ENCODE results near the gene TPO.

The TPO gene

GRCh38 chr2:1462994-1463393, 49.7 kb downstream of the TPO start:
- Mint-ChIP-seq H3K9me3 (peaks cover 0 to 3% of the 10 kb centered on the region in 2 donors), H3K4me1 (ENCODE audit: low read depth in 2 of 2) (no peaks in the 10 kb centered on the region), H3K4me3 (no peak overlapping the region), H3K36me3 (ENCODE audit: insufficient read depth) (no peaks in the 10 kb centered on the region), H3K27me3 (peaks cover 6 to 10% of the 10 kb centered on the region in 2 donors), H3K27ac (no peak overlapping the region)
- no peak for DNase-seq
- ATAC-seq (replicated peaks) = no peak

GRCh38 chr2:1472350-1472749, 59.1 kb downstream of the TPO start:
- Mint-ChIP-seq H3K36me3 (ENCODE audit: insufficient read depth) (no peaks in the 10 kb centered on the region), H3K4me1 (ENCODE audit: low read depth in 2 of 2) (no peaks in the 10 kb centered on the region), H3K27ac (no peak overlapping the region), H3K27me3 (no peaks in the 10 kb centered on the region), H3K9me3 (peaks cover 5 to 23% of the 10 kb centered on the region in 2 donors), H3K4me3 (no peak overlapping the region)
- ATAC-seq (replicated peaks) (no peak), DNase-seq (no peak)

GRCh38 chr2:1476617-1477195, 63.4 kb downstream of the TPO start:
- ATAC-seq (replicated peaks) (no peak), DNase-seq (no peak)
- Mint-ChIP-seq H3K27ac (no peak overlapping the region), H3K4me3 (no peak overlapping the region), H3K36me3 (ENCODE audit: insufficient read depth) (no peaks in the 10 kb centered on the region), H3K27me3 (peaks cover 0 to 11% of the 10 kb centered on the region in 2 donors), H3K4me1 (ENCODE audit: low read depth in 2 of 2) (no peaks in the 10 kb centered on the region), H3K9me3 (peaks cover 2 to 7% of the 10 kb centered on the region in 2 donors)

- H3K4me3 Mint-ChIP-seq = no peak overlapping the region
- no peaks in the 10 kb centered on the region for H3K9me3 Mint-ChIP-seq
- DNase-seq = no peak
These were observed 64.2 kb downstream of the TPO start for GRCh38 chr2:1477196-1478040.

GRCh38 chr2:1478311-1479305, 65.3 kb downstream of the TPO start:
- H3K9me3 Mint-ChIP-seq = no peaks in the 10 kb centered on the region
- no peak overlapping the region for H3K27ac Mint-ChIP-seq
- DNase-seq (no peak), ATAC-seq (replicated peaks) (no peak)
- H3K36me3 Mint-ChIP-seq (ENCODE audit: insufficient read depth) = no peaks in the 10 kb centered on the region
- H3K4me3 Mint-ChIP-seq = no peak overlapping the region
- H3K27me3 Mint-ChIP-seq = peaks cover 0 to 15% of the 10 kb centered on the region in 2 donors
- H3K4me1 Mint-ChIP-seq (ENCODE audit: low read depth in 2 of 2) = no peaks in the 10 kb centered on the region

More at GRCh38 chr2:1477196-1478040, 64.2 kb downstream of the TPO start:
- no peak overlapping the region for H3K27ac Mint-ChIP-seq
- H3K27me3 Mint-ChIP-seq = peaks cover 0 to 15% of the 10 kb centered on the region in 2 donors
- ATAC-seq (replicated peaks) = no peak
- H3K4me1 Mint-ChIP-seq (ENCODE audit: low read depth in 2 of 2) = no peaks in the 10 kb centered on the region
- H3K36me3 Mint-ChIP-seq (ENCODE audit: insufficient read depth) = no peaks in the 10 kb centered on the region

GRCh38 chr2:1479346-1479745, 66.1 kb downstream of the TPO start:
- Mint-ChIP-seq H3K27ac (no peak overlapping the region), H3K36me3 (ENCODE audit: insufficient read depth) (no peaks in the 10 kb centered on the region), H3K9me3 (no peaks in the 10 kb centered on the region), H3K4me1 (ENCODE audit: low read depth in 2 of 2) (no peaks in the 10 kb centered on the region), H3K27me3 (peaks cover 0 to 15% of the 10 kb centered on the region in 2 donors), H3K4me3 (no peak overlapping the region)
- DNase-seq = no peak
- no peak for ATAC-seq (replicated peaks)

- ATAC-seq (replicated peaks) (no peak), DNase-seq (no peak)
- Mint-ChIP-seq H3K4me3 (no peak overlapping the region), H3K27ac (no peak overlapping the region), H3K36me3 (ENCODE audit: insufficient read depth) (no peaks in the 10 kb centered on the region), H3K27me3 (peaks cover 0 to 15% of the 10 kb centered on the region in 2 donors), H3K4me1 (ENCODE audit: low read depth in 2 of 2) (no peaks in the 10 kb centered on the region), H3K9me3 (no peaks in the 10 kb centered on the region)
These were observed 67.4 kb downstream of the TPO start for GRCh38 chr2:1480671-1481076.

- Mint-ChIP-seq H3K9me3 (no peaks in the 10 kb centered on the region), H3K36me3 (ENCODE audit: insufficient read depth) (no peaks in the 10 kb centered on the region)
These were observed 68.4 kb downstream of the TPO start for GRCh38 chr2:1481406-1482252.

GRCh38 chr2:1482253-1482675, 69.0 kb downstream of the TPO start:
- H3K27me3 Mint-ChIP-seq = peaks cover 0 to 15% of the 10 kb centered on the region in 2 donors
- ATAC-seq (replicated peaks) = no peak
- H3K27ac Mint-ChIP-seq = no peak overlapping the region
- H3K9me3 Mint-ChIP-seq = no peaks in the 10 kb centered on the region
- no peaks in the 10 kb centered on the region for H3K4me1 Mint-ChIP-seq (ENCODE audit: low read depth in 2 of 2)
- DNase-seq = no peak
- H3K4me3 Mint-ChIP-seq = no peak overlapping the region
- no peaks in the 10 kb centered on the region for H3K36me3 Mint-ChIP-seq (ENCODE audit: insufficient read depth)

More at GRCh38 chr2:1481406-1482252, 68.4 kb downstream of the TPO start:
- Mint-ChIP-seq H3K27me3 (peaks cover 0 to 15% of the 10 kb centered on the region in 2 donors), H3K4me3 (no peak overlapping the region), H3K27ac (no peak overlapping the region), H3K4me1 (ENCODE audit: low read depth in 2 of 2) (no peaks in the 10 kb centered on the region)
- no peak for ATAC-seq (replicated peaks)
- DNase-seq = no peak

GRCh38 chr2:1482981-1483380, 69.7 kb downstream of the TPO start:
- H3K27me3 Mint-ChIP-seq = peaks cover 0 to 15% of the 10 kb centered on the region in 2 donors
- no peak overlapping the region for H3K27ac Mint-ChIP-seq
- H3K36me3 Mint-ChIP-seq (ENCODE audit: insufficient read depth) = no peaks in the 10 kb centered on the region
- H3K4me1 Mint-ChIP-seq (ENCODE audit: low read depth in 2 of 2) = no peaks in the 10 kb centered on the region
- no peak for DNase-seq
- no peaks in the 10 kb centered on the region for H3K9me3 Mint-ChIP-seq
- no peak overlapping the region for H3K4me3 Mint-ChIP-seq
- ATAC-seq (replicated peaks) = no peak

- Mint-ChIP-seq H3K4me3 (no peak overlapping the region), H3K27me3 (peaks cover 0 to 15% of the 10 kb centered on the region in 2 donors), H3K36me3 (ENCODE audit: insufficient read depth) (no peaks in the 10 kb centered on the region), H3K9me3 (no peaks in the 10 kb centered on the region), H3K4me1 (ENCODE audit: low read depth in 2 of 2) (no peaks in the 10 kb centered on the region), H3K27ac (no peak overlapping the region)
- DNase-seq (no peak), ATAC-seq (replicated peaks) (no peak)
These were observed 70.3 kb downstream of the TPO start for GRCh38 chr2:1483551-1483950.

GRCh38 chr2:1484131-1484884, 71.0 kb downstream of the TPO start:
- Mint-ChIP-seq H3K9me3 (peaks cover 1 to 2% of the 10 kb centered on the region in 2 donors), H3K27me3 (peaks cover 0 to 15% of the 10 kb centered on the region in 2 donors), H3K36me3 (ENCODE audit: insufficient read depth) (no peaks in the 10 kb centered on the region), H3K4me1 (ENCODE audit: low read depth in 2 of 2) (no peaks in the 10 kb centered on the region), H3K27ac (no peak overlapping the region), H3K4me3 (no peak overlapping the region)
- DNase-seq = no peak
- no peak for ATAC-seq (replicated peaks)
